HCT116 (cell line): ENCODE data around the gene HSPB1. TPM values are rescaled to one million over a fixed set of nuclear protein-coding genes. Genes with fewer than 3 reads are reported as not detected.
A peak's percentile ranks its signal among the peaks of the same experiment; 100 is the strongest.

Experiments
- ATAC-seq: fragments of 200-7000 bp; cut with Tn5 transposase; 2 replicates; pipeline ENCODE4 v1.9.1; 2020; ENCODE audit warnings: mild to moderate bottlenecking, moderate library complexity
- BruUV-seq: library from RNA; stranded (reverse); fragments of 400-500 nt; replicated peaks from 2 replicates; lab custom pipeline; 2021; lab: Mats Ljungman, UMichigan
- CTCF ChIA-PET: fragments of 300-600 bp; sonication (Branson Sonifier 250); formaldehyde crosslinking; loops from one replicate; lab custom pipeline; 2021; ENCODE audit warnings: antibody characterized with exemption; lab: Charles Lee
- POLR2A ChIA-PET: fragments of 300-600, 350-600 bp; sonication (Branson Sonifier 250); formaldehyde crosslinking; loops from one replicate; lab custom pipeline; 2021; ENCODE audit warnings: antibody characterized with exemption; lab: Charles Lee
- RAD21 ChIA-PET, 2 experiments: fragments of 300-600 bp; sonication (Branson Sonifier 250); formaldehyde crosslinking; loops; one replicate each; lab custom pipeline; 2023; ENCODE audit warnings: low total read pairs in 2 of 2; ENCODE audit not compliant: uncharacterized antibody in 2 of 2, unreplicated experiment in 2 of 2, low non-redundant PET in 1 of 2; lab: Charles Lee
- DNase-seq: peaks from one replicate; pipeline ENCODE4 v3.0.0-alpha.2; 2010; ENCODE audit warnings: low read depth, low spot score
- H2AFZ ChIP-seq: fragments of 200-600 bp; shearing (Covaris generic), sonication (generic); 2 replicates; pipeline ENCODE4 v1.6.1; 2017; ENCODE audit warnings: low read depth, mixed run types, mixed read lengths, antibody characterized with exemption, low read length; ENCODE audit not compliant: poor library complexity, severe bottlenecking
- H3K27ac ChIP-seq: 2 replicates; pipeline ENCODE4 v1.5.1; 2012; ENCODE audit warnings: low read depth, low read length
- H3K27me3 ChIP-seq: fragments of 200-600 bp; sonication (generic); 2 replicates; pipeline ENCODE4 v1.6.1; 2016; ENCODE audit warnings: mixed run types, low read length, mixed read lengths; ENCODE audit not compliant: insufficient read depth
- H3K36me3 ChIP-seq, 2 experiments: fragments of 200-500 bp in 1 of 2; fragments of 200-600 bp in 1 of 2; sonication (Bioruptor generic) in 1 of 2; sonication (generic) in 1 of 2; 2 replicates each; pipeline versions ENCODE4 v1.5.1 to v1.6.1; 2014 to 2016; ENCODE audit warnings: low read length in 2 of 2, inconsistent platforms in 1 of 2, mixed read lengths in 1 of 2, mixed run types in 1 of 2; ENCODE audit not compliant: insufficient read depth in 2 of 2, control insufficient read depth in 1 of 2
- H3K4me1 ChIP-seq, 2 experiments: fragments of 200-600 bp in 1 of 2; sonication (generic) in 1 of 2; 2 replicates each; pipeline versions ENCODE4 v1.5.1 to v1.6.1; 2012 to 2017; ENCODE audit warnings: low read length in 2 of 2, inconsistent platforms in 1 of 2, mild to moderate bottlenecking in 1 of 2, mixed read lengths in 1 of 2, mixed run types in 1 of 2, moderate library complexity in 1 of 2; ENCODE audit not compliant: insufficient read depth in 2 of 2, control insufficient read depth in 1 of 2
- H3K4me2 ChIP-seq: fragments of 200-600 bp; sonication (generic); 2 replicates; pipeline ENCODE4 v1.6.1; 2017; ENCODE audit warnings: mixed run types, low read length, mixed read lengths
- H3K4me3 ChIP-seq, 2 experiments: fragments of 200-600 bp in 1 of 2; sonication (generic) in 1 of 2; replicated peaks in 1 of 2; 2 replicates each; pipeline ENCODE4 v1.5.1; 2011 to 2016; ENCODE audit warnings: low read length in 2 of 2, control low read depth in 1 of 2, low read depth in 1 of 2, mild to moderate bottlenecking in 1 of 2, mixed read lengths in 1 of 2, mixed run types in 1 of 2
- H3K79me2 ChIP-seq: fragments of 200-600 bp; sonication (generic); 2 replicates; pipeline ENCODE4 v1.6.1; 2017; ENCODE audit warnings: mild to moderate bottlenecking, mixed run types, low read length, moderate library complexity, mixed read lengths; ENCODE audit not compliant: insufficient read depth
- H3K9ac ChIP-seq: fragments of 200-600 bp; sonication (generic); 2 replicates; pipeline ENCODE4 v1.6.1; 2016; ENCODE audit warnings: low read length, mixed read lengths
- H3K9me2 ChIP-seq: fragments of 200-600 bp; sonication (generic), shearing (Covaris generic); 2 replicates; pipeline ENCODE4 v1.6.1; 2017; ENCODE audit warnings: mixed run types, mild to moderate bottlenecking, moderate library complexity; ENCODE audit not compliant: insufficient read depth
- H3K9me3 ChIP-seq, 2 experiments: fragments of 200-500 bp in 1 of 2; fragments of 200-600 bp in 1 of 2; sonication (Bioruptor generic) in 1 of 2; sonication (generic) in 1 of 2; 2 replicates each; pipeline ENCODE4 v1.6.1; 2014 to 2017; ENCODE audit warnings: low read length in 2 of 2, mixed read lengths in 2 of 2, inconsistent platforms in 1 of 2, low read depth in 1 of 2, mild to moderate bottlenecking in 1 of 2, mixed run types in 1 of 2, moderate library complexity in 1 of 2; ENCODE audit not compliant: control insufficient read depth in 1 of 2, insufficient read depth in 1 of 2
- H4K20me1 ChIP-seq: fragments of 200-600 bp; sonication (generic), shearing (Covaris generic); 2 replicates; pipeline ENCODE4 v1.6.1; 2017; ENCODE audit warnings: mixed run types, mild to moderate bottlenecking, moderate library complexity; ENCODE audit not compliant: insufficient read depth
- ELF1 ChIP-seq: IDR thresholded peaks from 2 replicates; pipeline ENCODE4 v1.6.1; 2012; ENCODE audit warnings: low read depth, borderline replicate concordance
- EZH2phosphoT487 ChIP-seq: fragments of 200-600 bp; IDR thresholded peaks from 2 replicates; pipeline ENCODE4 v1.6.1; 2018; ENCODE audit warnings: antibody characterized with exemption, borderline replicate concordance
- JUND ChIP-seq: IDR thresholded peaks from 2 replicates; pipeline ENCODE4 v1.6.1; 2012
- intact Hi-C: fragments of 100-400 bp; cut with micrococcal nuclease; formaldehyde crosslinking; loops from 2 replicates; pipeline ENCODE4 v1.10.0; 2022
- total RNA-seq: library from RNA; stranded (reverse); gene quantifications from one replicate; pipeline ENCODE4 v1.2.1, GENCODE V29; 2021; ENCODE audit not compliant: unreplicated experiment

Gene HSPB1
- total RNA-seq, 1 experiment from 2014 or later: 524 TPM

- H3K27ac ChIP-seq: no peak overlapping the region
- no peak overlapping the region for H3K4me3 ChIP-seq
- H3K9ac ChIP-seq: no peak overlapping the region
- H3K27me3 ChIP-seq: no peaks in the 10 kb centered on the region
- no peak overlapping the region for H3K4me2 ChIP-seq
- TF ChIP-seq EZH2phosphoT487 (no peak), JUND (no peak)
- H2AFZ ChIP-seq: no peak overlapping the region
- H3K9me3 ChIP-seq: no peaks in the 10 kb centered on the region
- no peaks in the 10 kb centered on the region for H3K9me2 ChIP-seq
- ATAC-seq: no peak
- peaks cover 34% of the 10 kb centered on the region; the same call in 1 of the 2 replicates for H4K20me1 ChIP-seq
- BruUV-seq: no TSS peak
- CTCF ChIA-PET: no interaction called here
- no peak for DNase-seq
- H3K4me1 ChIP-seq: peaks cover 15 to 43% of the 10 kb centered on the region in 2 experiments
- H3K79me2 ChIP-seq: peaks cover 100% of the 10 kb centered on the region
- RAD21 ChIA-PET: no interaction called here
- H3K36me3 ChIP-seq: peaks cover 38 to 40% of the 10 kb centered on the region in 2 experiments
- POLR2A ChIA-PET: no interaction called here
- intact Hi-C loops: no loop called here
These were observed 39.7 kb downstream of the HSPB1 start for GRCh38 chr7:76342222-76342621.

GRCh38 chr7:76343294-76343930 is 40.9 kb downstream of the HSPB1 start:
- H3K9me3 ChIP-seq: no peaks in the 10 kb centered on the region
- H3K4me2 ChIP-seq: no peak overlapping the region
- peaks cover 44% of the 10 kb centered on the region in 2 experiments for H3K36me3 ChIP-seq
- CTCF ChIA-PET: no interaction called here
- H3K27ac ChIP-seq: no peak overlapping the region
- RAD21 ChIA-PET: no interaction called here
- H2AFZ ChIP-seq: no peak overlapping the region
- no TSS peak for BruUV-seq
- peaks cover 15 to 37% of the 10 kb centered on the region in 2 experiments for H3K4me1 ChIP-seq
- H4K20me1 ChIP-seq: peaks cover 26% of the 10 kb centered on the region; the same call in 1 of the 2 replicates
- no peak for DNase-seq
- TF ChIP-seq ELF1: no peak
- no peaks in the 10 kb centered on the region for H3K9me2 ChIP-seq
- intact Hi-C loops: no loop called here
- ATAC-seq: 0 out of 2 replicates have a peak, but pooled peaks have one; percentile 20
- H3K9ac ChIP-seq: no peak overlapping the region
- peaks cover 100% of the 10 kb centered on the region for H3K79me2 ChIP-seq
- H3K27me3 ChIP-seq: no peaks in the 10 kb centered on the region
- POLR2A ChIA-PET: no interaction called here
- H3K4me3 ChIP-seq: no peak overlapping the region
